Ammon's horn (tissue), 1 donor: ENCODE results near the gene CRTC1.

ENCODE experiments used
- DNase-seq: peaks from one replicate; pipeline ENCODE4 v3.0.0-alpha.2; 2016; ENCODE audit warnings: low spot score

Gene CRTC1

GRCh38 chr19:18653853-18654252 lies 29.6 kb upstream of the CRTC1 start:
- DNase-seq: no peak

DNA sequence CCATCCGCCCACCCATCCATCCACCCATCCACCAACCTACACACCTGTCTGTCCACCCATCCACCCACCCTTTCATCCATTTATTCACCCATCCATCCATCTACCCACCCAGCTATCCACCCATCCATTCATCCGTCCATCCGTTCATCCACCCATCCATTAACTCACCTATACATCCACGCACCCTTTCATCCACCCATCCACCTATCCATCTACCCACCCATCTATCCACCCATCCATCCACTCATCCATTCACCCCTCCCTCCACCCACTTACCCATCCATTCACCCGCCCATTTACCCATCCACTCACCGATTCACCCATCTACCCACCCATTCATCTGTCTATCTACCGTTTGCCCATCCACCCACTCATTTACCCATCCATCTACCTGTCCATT lies 29.0 kb upstream of the CRTC1 start:
- DNase-seq: no peak

- no peak for DNase-seq
Observed at GRCh38 chr19:18655173-18655844, 28.2 kb upstream of the CRTC1 start.

DNA sequence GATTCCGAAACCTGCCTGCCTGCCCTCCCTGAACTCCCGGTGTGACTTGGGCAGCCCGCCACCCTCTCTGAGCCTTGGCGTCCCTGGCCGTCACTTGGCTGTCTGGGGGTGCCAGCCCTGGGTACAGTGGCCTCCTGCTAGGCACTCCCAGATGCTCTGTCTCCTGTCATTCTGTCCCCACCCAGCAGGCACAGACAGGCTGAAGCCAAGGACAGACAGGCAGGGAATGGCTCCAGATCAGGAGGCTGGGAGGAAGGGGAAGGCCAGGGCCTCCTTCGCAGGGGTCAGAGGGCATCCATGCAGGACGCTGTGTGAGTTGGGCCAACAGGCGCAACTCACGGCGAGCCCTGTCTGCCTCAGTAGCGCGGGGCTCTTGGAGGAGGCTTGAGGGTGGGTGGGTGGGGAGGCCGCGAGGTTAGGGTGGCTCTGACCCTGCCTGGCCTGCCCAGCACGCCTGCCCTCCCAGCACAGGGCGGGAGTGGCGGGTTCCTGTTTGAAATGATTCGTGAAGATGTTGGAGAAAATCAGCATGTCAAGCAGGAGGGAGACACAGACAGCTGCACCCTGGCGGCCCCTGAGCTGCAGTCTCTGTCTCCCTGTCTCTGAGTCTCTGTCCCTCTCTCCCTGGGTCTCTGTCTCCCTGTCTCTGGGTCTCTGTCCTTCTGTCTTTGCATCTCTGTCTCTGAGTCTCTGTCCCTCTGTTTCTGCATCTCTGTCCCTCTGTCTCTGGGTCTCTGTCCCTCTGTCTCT lies 27.0 kb upstream of the CRTC1 start:
- no peak for DNase-seq

- DNase-seq: no peak
Observed at GRCh38 chr19:18657590-18658365, 25.7 kb upstream of the CRTC1 start.

- no peak for DNase-seq
Observed at GRCh38 chr19:18658366-18658855, 25.1 kb upstream of the CRTC1 start.

DNA sequence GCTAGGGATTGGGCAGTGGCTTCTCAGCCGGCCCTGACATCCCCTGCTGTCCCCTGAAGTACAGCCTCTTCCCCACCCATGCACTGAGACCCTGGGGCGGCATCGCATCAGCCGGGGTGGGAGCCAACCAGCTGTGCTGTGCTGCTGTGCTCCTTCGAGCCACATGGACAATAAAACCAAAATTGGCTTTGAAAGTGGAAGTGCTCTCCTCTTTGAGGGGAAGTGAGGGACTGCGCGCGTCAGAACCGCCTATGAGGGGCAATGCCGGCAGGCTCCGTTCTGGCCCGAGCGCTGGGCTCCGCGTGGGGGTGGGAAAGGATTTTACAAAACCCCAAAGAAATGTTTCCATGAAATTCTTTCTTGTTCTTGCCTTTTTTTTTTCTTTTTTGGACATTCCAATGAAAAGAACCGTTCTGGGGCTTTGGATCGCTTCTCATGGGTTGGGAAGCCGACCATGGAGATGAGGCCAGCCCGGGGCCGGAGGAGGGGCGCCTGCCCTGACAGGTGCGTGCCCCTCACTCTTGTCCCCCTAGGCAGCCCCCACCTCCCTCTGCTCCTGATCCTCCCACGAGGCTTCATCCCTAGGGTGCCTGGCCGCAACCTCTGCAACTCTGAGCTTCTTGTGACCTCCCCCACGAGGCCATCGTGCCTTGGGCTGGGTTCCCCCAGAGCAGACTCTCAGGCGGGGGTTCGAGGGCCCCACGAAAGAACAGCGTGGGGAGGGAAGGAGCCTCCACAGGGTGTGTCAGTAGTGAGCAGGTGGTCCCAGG lies 24.0 kb upstream of the CRTC1 start:
- no peak for DNase-seq

DNA sequence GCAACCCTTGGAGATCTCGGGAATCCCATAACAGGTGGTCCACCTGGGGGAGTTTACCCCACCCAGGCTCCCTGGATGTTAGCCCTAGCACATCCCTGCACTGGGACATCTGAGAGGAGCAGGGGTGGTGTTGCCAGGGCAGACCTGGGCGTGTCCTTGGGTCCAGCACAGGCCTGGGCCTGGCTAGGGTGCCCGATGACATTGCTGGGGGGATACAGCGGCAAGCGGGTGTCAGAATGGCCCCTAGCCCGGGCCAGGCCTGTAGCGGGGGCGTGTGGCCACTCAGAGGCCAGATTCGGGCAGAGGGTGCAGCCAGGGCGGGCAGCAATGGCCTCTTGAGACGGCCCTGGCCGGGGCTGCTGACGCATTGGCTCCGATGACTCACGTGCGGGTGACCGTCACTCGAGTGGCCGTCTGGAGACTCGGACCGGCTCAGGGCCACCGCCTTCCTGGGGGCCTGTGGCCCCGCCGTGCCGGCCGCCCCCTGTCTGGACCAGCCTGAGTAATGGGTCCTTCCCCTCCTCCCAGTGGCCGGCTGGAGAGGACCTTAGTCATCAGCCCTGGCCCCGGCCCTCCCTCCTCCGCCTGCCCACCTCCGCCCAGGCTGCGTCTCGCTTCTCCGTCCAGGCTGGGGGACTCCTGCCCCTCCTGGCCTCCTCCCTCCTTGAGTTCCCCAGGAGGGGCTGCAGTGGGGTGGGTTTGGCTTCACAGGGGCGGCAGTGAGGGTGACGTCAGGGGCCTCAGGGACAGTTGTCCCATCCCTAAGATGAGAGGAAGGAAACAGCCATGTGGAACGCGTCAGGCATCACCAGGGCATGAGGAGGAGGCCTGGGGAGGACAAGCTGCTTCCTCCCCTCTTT lies 23.2 kb upstream of the CRTC1 start:
- DNase-seq: no peak

GRCh38 chr19:18660939-18661670 lies 22.4 kb upstream of the CRTC1 start:
- no peak for DNase-seq

DNA sequence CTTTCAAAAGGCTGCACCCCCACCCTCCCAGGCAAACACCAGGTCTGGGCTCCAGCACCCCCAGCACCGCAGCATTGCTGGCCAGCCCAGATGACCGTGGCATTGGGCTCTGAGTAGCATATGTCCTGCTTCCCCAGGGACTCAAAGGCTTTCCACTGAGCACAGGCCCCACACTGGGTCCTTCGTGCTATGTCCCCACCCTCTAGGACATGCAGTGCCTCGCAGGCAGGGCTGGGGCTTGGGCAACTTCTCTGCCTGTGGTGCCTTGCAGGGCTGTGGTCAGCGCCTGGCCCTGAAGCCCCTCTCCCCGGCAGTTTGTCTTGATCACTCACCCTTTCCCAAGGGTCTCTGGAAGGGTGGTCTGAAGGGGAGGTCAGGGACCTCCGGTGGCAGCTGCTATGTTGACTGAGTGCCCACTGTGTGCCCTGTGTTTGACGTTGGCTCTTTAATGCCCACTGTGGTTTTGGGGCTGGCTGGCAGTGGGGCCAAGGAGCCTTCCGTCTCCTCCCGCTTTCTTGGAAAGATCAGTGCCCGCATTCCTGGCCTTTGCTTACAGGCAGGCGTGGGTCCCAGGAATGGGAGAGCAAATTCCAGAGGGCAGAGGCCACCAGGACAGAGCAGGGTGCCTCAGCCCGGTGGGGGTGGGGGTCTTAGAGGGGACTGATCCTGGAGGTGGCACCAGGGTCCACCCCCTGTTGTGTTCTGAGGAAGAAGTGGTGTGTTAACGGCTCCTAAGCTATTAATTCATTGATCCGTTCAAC lies 20.3 kb upstream of the CRTC1 start:
- DNase-seq: no peak

- no peak for DNase-seq
Observed at GRCh38 chr19:18663940-18664530, 19.4 kb upstream of the CRTC1 start.

GRCh38 chr19:18665771-18666202 lies 17.7 kb upstream of the CRTC1 start:
- DNase-seq: no peak

- DNase-seq: no peak
Observed at GRCh38 chr19:18666317-18666716, 17.2 kb upstream of the CRTC1 start.

GRCh38 chr19:18666784-18667183 lies 16.7 kb upstream of the CRTC1 start:
- no peak for DNase-seq

- DNase-seq: no peak
Observed at GRCh38 chr19:18667531-18668251, 15.8 kb upstream of the CRTC1 start.

GRCh38 chr19:18668252-18668631 lies 15.2 kb upstream of the CRTC1 start:
- no peak for DNase-seq

GRCh38 chr19:18668744-18669523 lies 14.5 kb upstream of the CRTC1 start:
- no peak for DNase-seq

GRCh38 chr19:18669524-18669817 lies 14.0 kb upstream of the CRTC1 start:
- no peak for DNase-seq
